Urothelium cell line (cell line): ENCODE results near the gene CASS4.
"Not testable (repeated sequence)": the region's sequence is repeated elsewhere in the genome, so short reads cannot be mapped to it uniquely, and the experiment has no call there.

ENCODE experiments used
- DNase-seq: peaks from one replicate; pipeline ENCODE4 v3.0.0; 2011; ENCODE audit warnings: low spot score, mixed read lengths
- FAIRE-seq: peaks from 2 replicates; lab custom pipeline; 2011; peaks lifted over from hg19 to GRCh38; lab: Jason Lieb, UNC

Gene CASS4, protein sequence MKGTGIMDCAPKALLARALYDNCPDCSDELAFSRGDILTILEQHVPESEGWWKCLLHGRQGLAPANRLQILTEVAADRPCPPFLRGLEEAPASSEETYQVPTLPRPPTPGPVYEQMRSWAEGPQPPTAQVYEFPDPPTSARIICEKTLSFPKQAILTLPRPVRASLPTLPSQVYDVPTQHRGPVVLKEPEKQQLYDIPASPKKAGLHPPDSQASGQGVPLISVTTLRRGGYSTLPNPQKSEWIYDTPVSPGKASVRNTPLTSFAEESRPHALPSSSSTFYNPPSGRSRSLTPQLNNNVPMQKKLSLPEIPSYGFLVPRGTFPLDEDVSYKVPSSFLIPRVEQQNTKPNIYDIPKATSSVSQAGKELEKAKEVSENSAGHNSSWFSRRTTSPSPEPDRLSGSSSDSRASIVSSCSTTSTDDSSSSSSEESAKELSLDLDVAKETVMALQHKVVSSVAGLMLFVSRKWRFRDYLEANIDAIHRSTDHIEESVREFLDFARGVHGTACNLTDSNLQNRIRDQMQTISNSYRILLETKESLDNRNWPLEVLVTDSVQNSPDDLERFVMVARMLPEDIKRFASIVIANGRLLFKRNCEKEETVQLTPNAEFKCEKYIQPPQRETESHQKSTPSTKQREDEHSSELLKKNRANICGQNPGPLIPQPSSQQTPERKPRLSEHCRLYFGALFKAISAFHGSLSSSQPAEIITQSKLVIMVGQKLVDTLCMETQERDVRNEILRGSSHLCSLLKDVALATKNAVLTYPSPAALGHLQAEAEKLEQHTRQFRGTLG

DNA sequence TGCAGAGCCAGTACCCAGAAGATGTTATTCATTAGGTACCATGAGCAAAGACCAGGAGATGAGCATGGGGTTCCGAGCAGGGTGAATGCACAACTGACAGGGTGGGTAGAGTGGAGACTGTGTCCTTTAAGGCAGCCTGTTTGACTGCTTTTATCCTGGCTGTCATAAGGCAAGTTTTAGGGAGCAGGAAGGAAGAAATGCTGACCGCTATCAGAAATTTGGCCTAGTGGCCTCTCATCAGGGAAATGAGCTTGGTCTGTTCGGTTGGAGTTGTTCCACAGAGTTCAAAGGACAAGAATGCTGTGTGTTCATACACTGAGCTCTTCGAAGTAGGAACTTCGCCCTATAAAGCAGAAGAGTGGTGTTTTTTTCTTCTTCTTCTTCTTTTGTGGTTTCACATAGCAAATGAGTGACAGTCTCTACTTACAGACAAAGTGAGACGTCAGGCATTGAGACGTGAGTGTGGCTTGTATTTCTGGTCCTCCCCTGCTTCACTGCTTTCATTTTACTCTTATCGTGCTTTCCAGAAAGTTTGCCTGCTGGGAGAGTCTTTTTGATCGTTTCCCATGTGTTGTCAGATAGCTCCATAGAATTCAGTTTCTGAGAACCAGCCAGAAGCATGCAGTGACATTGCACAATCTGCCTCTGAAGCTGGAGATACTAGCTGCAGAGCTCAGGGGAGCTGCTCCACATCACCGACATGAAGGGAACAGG lies at the start of gene CASS4:
CASS4 (plus strand) TSS at position 502 of the 714 bp plus-strand sequence; CDS start at position 701, 199 bp downstream.
- no peak for DNase-seq
- FAIRE-seq, result no peak

DNA sequence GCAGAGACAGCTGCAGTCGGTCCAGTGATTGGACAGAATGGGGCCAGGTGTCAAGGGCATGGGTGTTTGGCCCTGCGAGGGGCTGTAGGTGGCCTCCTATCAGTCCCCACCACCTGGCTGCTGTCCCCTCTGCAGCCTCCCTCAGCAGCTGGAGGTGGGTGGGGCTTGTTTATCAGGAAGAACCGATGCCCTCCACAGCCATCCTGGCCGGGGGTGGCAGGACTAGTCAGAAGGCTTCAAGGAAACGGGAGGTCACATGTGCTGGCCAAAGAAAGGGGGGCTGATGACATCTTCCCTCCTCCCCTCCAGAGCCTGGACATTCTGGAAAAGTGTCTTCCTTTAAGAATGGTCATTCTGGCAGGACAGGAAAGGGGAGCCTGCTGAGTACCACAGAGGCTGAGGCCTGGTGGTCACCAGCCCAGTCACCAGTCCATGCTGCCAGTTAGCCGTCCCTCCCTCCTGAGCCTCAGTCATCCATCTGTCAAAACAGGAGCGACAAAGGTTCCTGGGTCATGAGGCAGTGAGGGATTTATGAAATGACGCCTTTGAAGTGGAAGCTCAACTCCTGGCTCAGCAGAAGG lies 49.1 kb upstream of the CASS4 start:
- FAIRE-seq, result no peak
- DNase-seq, result no peak

DNA sequence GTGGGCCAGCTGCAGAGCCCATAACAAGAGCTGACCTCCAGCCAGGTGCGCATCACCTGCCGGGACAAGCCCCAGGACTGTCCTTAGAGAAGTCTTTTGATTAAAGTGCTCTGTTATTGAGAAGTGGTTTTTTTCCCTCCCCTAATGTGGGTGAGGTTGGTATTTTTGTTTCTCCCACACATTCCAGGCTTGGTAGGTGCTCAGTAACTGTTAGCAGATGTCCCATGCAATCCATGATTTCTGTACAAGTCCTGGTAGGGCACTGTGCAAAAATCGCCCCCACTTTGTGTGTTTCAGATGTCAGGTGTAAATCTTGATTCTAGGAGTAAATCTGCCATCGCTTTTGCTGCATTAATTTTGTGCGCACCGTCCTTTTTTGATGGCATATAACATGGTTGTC lies 48.6 kb upstream of the CASS4 start:
- DNase-seq, result no peak
- FAIRE-seq, result no peak

GRCh38 chr20:56368351-56369134 lies 43.5 kb upstream of the CASS4 start:
- DNase-seq (no peak), FAIRE-seq (no peak)

- FAIRE-seq, result no peak
- no peak for DNase-seq
Measured at GRCh38 chr20:56369179-56369578, 42.9 kb upstream of the CASS4 start.

DNA sequence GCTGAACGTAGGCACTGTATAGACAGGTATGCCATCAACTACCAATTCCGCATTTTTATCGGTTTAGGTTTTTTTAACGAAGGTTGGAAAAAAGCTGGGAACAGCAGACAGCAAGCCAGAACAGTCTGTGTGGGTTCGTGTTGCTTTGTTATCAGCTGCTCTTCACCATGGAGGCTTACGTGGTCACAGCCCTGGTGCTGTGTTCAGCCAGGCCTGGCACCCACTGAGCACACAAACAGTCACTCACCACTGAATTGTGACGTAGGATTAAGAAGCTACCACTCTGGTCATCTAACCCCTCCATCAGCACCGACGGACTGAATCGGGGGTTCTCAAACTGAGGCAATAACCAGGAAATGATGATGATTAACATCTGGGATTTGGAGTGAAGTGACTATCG lies 40.1 kb upstream of the CASS4 start:
- no peak for FAIRE-seq
- DNase-seq, result no peak

- DNase-seq (no peak), FAIRE-seq (no peak)
Measured at GRCh38 chr20:56372850-56373249, 39.2 kb upstream of the CASS4 start.

- DNase-seq (peak; percentile 35), FAIRE-seq (no peak)
Measured at GRCh38 chr20:56373942-56374341, 38.1 kb upstream of the CASS4 start.

GRCh38 chr20:56376331-56376730 lies 35.7 kb upstream of the CASS4 start:
- DNase-seq (no peak), FAIRE-seq (no peak)

- FAIRE-seq (no peak), DNase-seq (no peak)
Measured at GRCh38 chr20:56378386-56378785, 33.7 kb upstream of the CASS4 start.

DNA sequence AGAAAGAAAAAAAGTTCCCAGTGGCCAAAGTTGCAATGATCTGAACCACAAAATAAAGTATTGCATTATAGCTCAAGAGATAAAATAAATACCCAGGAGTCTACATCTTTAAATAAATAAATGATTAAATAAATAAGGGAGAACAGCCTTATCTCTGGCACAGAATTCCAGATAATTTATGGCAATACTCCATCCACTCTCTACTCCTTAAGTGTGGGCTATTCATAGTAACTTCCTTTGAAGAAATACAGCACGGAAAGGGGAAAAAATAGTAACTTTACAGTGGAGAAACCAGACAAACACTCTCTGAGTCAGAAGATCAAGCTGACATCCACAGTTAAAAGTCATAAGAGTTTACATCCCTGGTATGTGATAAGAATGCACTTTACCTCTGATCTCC lies 31.7 kb upstream of the CASS4 start:
- DNase-seq, result no peak
- FAIRE-seq, result no peak

GRCh38 chr20:56381501-56381900 lies 30.6 kb upstream of the CASS4 start:
- FAIRE-seq (no peak), DNase-seq (no peak)

GRCh38 chr20:56382696-56383095 lies 29.4 kb upstream of the CASS4 start:
- DNase-seq (no peak), FAIRE-seq (no peak)

DNA sequence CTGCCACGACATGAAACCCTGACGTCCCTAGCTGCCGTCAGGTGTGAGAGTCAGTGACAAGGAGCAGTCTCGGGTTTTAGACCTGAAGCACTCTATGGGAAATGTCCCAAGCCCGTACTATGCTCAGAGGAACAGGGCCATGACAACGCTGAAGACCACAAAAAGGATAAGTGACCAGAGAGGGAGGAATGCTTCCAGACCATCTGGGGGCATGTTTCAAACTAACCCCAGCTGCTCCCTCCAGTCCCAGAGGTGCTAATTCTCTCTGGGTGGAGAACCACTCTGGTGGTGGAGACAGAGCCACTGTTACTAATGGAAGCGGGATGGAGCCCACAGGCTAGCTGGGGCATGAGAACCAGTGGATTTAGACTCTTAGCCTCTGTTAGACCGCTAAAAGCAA lies 28.7 kb upstream of the CASS4 start:
- FAIRE-seq, result no peak
- no peak for DNase-seq

DNA sequence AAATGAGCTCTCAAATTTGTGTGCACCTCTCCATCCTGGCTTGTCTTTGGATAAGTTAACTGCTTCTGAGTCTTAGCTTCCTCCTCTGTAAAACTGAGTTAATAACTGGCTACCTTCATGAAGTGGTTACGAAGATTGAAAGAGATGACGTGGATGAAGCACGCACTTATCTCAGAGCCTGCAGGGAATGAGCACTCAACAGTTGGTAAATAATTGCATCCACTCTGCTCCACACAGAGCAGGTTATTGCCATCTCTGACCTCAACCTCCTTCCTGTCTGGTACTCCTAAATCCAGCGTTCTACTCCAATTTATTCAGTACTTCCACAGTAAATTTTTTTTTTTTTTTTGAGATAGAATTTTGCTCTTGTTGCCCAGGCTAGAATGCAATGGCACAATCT lies 26.9 kb upstream of the CASS4 start:
- DNase-seq (no peak), FAIRE-seq (no peak)

DNA sequence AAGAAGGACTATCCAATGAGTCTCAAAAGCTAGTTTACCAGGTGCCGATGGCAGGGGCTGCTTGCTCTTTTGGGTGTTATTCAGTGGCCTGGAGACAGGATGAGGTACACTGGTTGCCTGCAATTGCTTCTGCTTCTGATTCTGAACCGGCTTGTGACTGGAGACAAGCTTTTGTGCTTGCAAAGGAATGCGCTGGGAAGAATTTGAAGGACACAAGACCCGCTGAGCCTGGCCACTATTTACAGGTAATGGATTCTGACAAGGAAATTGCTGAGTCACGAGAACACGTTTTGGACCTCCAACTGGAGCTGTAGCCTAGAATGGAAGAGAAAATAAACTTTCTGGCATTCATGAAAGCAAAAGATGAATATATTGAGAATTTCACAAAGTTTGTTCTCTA lies 25.8 kb upstream of the CASS4 start:
- DNase-seq (no peak), FAIRE-seq (no peak)

GRCh38 chr20:56388882-56389281 lies 23.2 kb upstream of the CASS4 start:
- DNase-seq (no peak), FAIRE-seq (no peak)

- FAIRE-seq, result no peak
Measured at GRCh38 chr20:56389807-56390206, 22.3 kb upstream of the CASS4 start.

DNA sequence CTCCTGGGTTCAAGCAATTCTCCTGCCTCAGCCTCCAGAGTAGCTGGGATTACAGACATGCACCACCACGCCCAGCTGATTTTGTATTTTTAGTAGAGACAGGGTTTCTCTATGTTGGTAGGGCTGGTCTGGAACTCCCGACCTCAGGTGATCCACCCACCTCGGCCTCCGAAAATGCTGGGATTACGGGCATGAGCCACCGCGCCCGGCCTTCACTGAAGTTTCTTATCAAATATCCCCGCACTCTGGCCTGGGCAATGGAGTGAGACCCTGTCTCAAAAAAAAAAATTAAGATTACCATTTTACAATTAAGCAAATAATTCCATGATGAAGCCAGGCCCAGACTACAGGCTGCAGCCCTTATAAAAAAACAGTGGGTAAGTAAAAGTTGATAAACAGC lies 21.7 kb upstream of the CASS4 start:
- not testable (repeated sequence) for FAIRE-seq, DNase-seq

More at GRCh38 chr20:56389807-56390206, 22.3 kb upstream of the CASS4 start:
- DNase-seq, result no peak

GRCh38 chr20:56391037-56391436 lies 21.0 kb upstream of the CASS4 start:
- DNase-seq (no peak), FAIRE-seq (no peak)
